ENCODE results near the gene AXIN1. TPM values are rescaled to one million over a fixed set of nuclear protein-coding genes. Genes with fewer than 3 reads are reported as not detected.
A peak's percentile ranks its signal among the peaks of the same experiment; 100 is the strongest.

The AXIN1 gene
- total RNA-seq, 1 donor from 2014 or later: 27.9 TPM

DNA sequence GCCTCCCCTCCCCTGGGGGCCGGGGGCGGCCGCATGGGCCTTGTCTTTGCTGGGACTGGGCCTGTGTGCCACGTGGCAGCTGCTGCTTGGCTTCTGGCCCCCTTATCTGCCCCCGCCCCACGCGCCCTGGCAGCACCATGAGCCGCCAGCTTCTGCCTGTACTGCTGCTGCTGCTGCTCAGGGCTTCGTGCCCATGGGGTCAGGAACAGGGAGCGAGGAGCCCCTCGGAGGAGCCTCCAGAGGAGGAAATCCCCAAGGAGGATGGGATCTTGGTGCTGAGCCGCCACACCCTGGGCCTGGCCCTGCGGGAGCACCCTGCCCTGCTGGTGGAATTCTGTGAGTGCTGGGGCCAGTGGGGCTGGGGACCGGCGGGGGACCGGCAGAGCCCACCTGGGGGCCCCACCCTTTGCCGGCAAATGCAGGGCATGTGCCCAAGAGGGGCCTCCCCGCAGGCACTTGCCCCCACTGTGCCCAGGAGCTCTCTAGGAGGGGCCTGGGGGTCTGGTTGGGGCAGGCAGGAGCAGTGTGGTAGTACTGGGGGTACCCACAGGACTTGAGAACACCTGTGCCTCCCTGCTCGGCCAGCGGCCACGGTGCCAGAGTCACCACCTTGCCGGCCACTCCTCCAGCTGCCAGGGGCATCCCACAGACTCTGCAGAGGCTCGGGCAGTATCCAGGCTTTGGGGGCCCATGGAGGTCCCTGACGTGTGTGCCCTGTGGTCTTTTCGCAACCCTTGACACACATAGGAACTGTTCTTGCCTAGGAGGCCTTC is 69.3 kb downstream of the AXIN1 start, which contains the start of gene PDIA2:
Gene PDIA2, plus strand, starts transcription at position 132 of the 773 bp plus-strand sequence. Its CDS starts 6 bp downstream, at position 138.
- DNase-seq: no peak
- H3K4me3 Mint-ChIP-seq: no peak within 1 kb of the TSS
- H3K36me3 Mint-ChIP-seq (ENCODE audit: low read depth): peaks cover 4% of the 10 kb centered on the region
- no peaks in the 10 kb centered on the region for H3K9me3 Mint-ChIP-seq
- H3K4me1 Mint-ChIP-seq: peaks cover 3% of the 10 kb centered on the region
- intact Hi-C loops (cut with micrococcal nuclease): no loop called here
- H3K27ac Mint-ChIP-seq: no peak within 1 kb of the TSS
- peaks cover 13% of the 10 kb centered on the region for H3K27me3 Mint-ChIP-seq

DNA sequence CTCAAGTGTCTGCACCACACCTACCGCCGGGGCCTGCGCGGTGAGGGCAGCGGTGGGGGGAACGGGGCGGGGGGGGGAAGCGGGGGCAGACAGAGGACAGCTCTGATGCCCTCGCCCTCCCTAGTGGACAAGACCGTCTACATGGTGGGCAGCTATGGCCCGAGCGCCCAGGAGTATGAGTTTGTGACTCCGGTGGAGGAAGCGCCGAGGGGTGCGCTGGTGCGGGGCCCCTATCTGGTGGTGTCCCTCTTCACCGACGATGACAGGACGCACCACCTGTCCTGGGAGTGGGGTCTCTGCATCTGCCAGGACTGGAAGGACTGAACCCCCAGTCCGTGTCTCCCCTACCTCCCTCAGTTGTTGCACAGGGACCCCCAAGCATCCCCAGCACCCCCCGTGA is 70.0 kb downstream of the AXIN1 start:
- Mint-ChIP-seq H3K9me3 (no peaks in the 10 kb centered on the region), H3K36me3 (ENCODE audit: low read depth) (peaks cover 2% of the 10 kb centered on the region), H3K27ac (no peak overlapping the region), H3K4me3 (no peak overlapping the region), H3K27me3 (peaks cover 14% of the 10 kb centered on the region), H3K4me1 (peaks cover 3% of the 10 kb centered on the region)
- no peak for DNase-seq
- intact Hi-C loops (cut with micrococcal nuclease): no loop called here

DNA sequence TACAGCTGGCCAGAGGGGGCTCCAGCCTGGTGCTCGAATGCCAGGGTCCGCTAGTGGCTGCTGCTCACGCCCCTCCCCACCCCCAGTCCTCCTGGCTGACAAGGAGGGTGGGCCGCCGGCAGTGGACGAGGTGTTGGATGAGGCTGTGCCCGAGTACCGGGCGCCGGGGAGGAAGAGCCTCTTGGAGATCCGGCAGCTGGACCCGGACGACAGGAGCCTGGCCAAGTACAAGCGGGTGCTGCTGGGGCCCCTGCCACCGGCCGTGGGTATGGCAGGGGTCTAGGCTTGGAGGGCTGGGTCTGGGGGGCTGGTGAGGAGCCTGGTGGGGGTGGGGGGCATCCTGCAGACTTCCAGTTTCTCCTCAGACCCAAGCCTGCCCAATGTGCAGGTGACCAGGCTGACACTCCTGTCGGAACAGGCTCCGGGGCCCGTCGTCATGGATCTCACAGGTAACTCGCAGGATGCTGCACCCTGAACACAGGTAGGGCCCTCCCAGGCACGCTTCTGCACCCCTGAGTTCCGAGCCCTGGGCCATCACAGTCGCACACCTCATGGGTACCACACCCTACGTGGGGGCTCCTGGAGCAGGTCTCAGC is 70.8 kb downstream of the AXIN1 start:
- no peaks in the 10 kb centered on the region for H3K9me3 Mint-ChIP-seq
- H3K4me1 Mint-ChIP-seq: peaks cover 3% of the 10 kb centered on the region
- peaks cover 2% of the 10 kb centered on the region for H3K36me3 Mint-ChIP-seq (ENCODE audit: low read depth)
- no peak overlapping the region for H3K27ac Mint-ChIP-seq
- no peak overlapping the region for H3K4me3 Mint-ChIP-seq
- DNase-seq: no peak
- peaks cover 21% of the 10 kb centered on the region for H3K27me3 Mint-ChIP-seq
- intact Hi-C loops (cut with micrococcal nuclease): no loop called here

DNA sequence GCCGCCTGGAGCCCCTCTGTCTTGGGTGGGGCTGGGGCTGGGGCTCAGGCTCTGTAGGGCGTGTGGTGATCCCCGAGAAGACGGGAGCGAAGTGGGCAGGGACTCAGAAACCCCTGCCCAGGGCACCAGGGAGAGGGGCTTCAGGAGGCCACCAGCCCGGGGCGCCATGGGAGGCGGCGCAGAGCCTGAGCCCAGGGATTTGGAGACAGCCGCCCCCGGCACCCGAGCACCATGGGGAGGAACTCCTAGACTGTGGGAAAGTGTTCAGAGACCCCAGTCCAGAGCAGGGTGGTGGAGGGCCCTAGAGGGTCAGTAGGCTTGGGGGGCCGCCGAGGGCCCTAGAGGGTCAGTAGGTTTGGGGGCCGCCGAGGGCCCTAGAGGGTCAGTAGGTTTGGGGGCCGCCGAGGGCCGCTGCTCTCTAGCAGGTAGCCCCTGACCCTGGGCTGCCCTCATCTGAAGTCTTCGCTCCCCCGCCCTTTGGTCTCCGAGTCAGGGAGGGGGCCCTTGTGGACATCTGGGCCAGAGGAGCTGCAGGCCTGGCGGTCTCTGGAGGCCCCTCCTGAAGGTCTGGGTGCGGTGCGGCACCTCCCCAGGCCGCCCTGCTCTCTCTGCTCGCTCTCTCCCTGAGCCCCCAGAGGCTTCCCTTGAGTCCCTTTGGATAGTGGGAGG is 71.4 kb downstream of the AXIN1 start:
- intact Hi-C loops (cut with micrococcal nuclease): no loop called here
- no peaks in the 10 kb centered on the region for H3K9me3 Mint-ChIP-seq
- no peak overlapping the region for H3K4me3 Mint-ChIP-seq
- H3K36me3 Mint-ChIP-seq (ENCODE audit: low read depth): no peaks in the 10 kb centered on the region
- H3K27me3 Mint-ChIP-seq: peaks cover 27% of the 10 kb centered on the region
- H3K27ac Mint-ChIP-seq: no peak overlapping the region
- DNase-seq: no peak
- H3K4me1 Mint-ChIP-seq: peaks cover 3% of the 10 kb centered on the region

DNA sequence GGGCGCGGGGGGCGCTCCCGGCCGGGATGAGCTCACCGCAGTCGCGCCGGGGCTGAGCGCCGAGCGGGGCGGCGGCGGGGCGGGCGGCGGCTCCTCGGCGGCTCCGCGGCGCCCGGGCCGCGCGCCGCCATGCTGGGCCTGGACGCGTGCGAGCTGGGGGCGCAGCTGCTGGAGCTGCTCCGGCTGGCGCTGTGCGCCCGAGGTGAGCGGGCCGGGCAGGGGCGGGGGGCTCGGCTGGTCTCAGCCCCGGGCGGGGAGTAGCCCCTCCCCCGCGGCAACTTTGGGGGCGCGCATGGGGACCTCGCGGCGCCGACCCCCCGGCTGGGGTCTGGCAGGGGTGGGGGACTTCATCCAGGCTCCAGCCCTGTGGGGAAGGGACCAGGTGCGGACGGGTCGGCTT is 72.0 kb downstream of the AXIN1 start, which contains the start of gene ARHGDIG:
Gene ARHGDIG, plus strand, starts transcription at position 40 of the 400 bp plus-strand sequence. Its CDS starts 90 bp downstream, at position 130.
- no peaks in the 10 kb centered on the region for H3K36me3 Mint-ChIP-seq (ENCODE audit: low read depth)
- intact Hi-C loops (cut with micrococcal nuclease): no loop called here
- peaks cover 3% of the 10 kb centered on the region for H3K4me1 Mint-ChIP-seq
- no peak for DNase-seq
- H3K27ac Mint-ChIP-seq: no peak within 1 kb of the TSS
- no peaks in the 10 kb centered on the region for H3K9me3 Mint-ChIP-seq
- H3K27me3 Mint-ChIP-seq: peaks cover 27% of the 10 kb centered on the region
- no peak within 1 kb of the TSS for H3K4me3 Mint-ChIP-seq

DNA sequence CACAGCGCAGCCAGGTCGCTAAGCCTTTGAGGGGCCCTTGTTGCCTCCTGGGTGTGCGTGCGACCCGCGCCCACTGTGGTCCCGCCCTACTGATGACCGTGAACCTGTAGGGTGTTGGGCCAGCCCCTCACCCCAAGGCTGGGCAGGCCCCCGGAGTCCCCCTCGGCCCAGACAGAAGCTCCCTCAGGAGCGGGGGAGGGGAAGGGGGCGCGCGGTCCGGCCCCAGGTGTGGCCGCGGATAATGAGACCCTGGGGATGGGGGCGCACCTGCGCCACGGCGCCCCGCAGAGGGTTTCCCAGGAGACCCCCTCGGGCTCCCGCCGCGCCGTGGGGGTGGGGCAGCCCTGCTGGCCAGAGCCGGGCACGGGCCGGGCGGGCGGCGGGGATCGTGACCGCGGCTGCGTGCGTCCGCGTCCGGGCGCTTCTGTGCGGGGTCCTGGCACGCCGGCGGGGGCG is 72.5 kb downstream of the AXIN1 start:
- Mint-ChIP-seq H3K36me3 (ENCODE audit: low read depth) (no peaks in the 10 kb centered on the region), H3K9me3 (no peaks in the 10 kb centered on the region), H3K4me1 (peaks cover 3% of the 10 kb centered on the region), H3K4me3 (no peak overlapping the region), H3K27ac (no peak overlapping the region), H3K27me3 (peaks cover 29% of the 10 kb centered on the region)
- no peak for DNase-seq
- intact Hi-C loops (cut with micrococcal nuclease): no loop called here

DNA sequence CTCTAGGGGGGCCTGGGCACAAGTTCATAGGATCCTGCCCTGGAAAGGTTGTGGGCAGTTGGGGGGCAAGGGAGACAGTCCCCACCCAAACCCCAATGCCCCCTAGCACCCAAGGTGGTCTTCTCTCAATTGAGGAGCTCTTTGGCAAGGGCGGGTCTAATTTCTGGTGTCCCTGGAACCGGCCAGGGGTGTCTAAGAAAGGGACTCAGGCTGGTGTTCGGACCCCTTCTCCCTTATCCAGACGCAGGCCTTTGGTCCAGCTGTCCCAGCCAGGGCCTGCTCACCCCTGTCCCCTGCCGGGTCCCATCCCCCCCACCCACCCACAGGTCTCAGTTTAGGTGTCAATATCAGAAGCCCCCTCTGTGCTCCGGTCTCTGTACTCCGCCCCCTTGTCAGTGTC is 73.0 kb downstream of the AXIN1 start:
- peaks cover 29% of the 10 kb centered on the region for H3K27me3 Mint-ChIP-seq
- H3K4me1 Mint-ChIP-seq: peaks cover 3% of the 10 kb centered on the region
- intact Hi-C loops (cut with micrococcal nuclease): no loop called here
- H3K9me3 Mint-ChIP-seq: no peaks in the 10 kb centered on the region
- H3K27ac Mint-ChIP-seq: no peak overlapping the region
- H3K36me3 Mint-ChIP-seq (ENCODE audit: low read depth): no peaks in the 10 kb centered on the region
- H3K4me3 Mint-ChIP-seq: no peak overlapping the region
- no peak for DNase-seq

DNA sequence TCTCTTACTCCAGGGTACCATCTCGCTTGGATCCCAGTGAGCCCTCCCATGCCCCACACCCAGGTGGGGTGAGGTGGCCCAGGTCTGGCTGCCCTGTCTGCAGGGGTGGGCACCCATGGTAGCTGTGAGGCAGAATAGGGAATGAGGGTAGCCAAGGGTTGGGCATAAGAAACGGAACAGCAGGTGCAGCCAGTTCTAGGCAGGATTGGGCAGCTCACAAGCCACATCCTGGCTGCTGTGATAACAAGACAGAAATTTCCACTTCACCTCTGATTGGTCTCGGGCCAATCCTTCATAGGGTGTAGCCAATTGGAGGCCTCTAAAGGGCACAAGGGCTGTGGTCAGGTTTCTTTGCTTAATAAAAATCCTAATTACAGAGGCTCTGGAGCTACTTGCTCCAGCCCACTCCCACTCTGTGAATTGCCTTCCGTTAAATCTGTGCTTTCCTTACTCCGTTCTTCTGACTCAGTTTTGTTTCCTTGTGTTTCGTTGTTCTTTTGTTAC is 73.6 kb downstream of the AXIN1 start:
- Mint-ChIP-seq H3K4me1 (peaks cover 3% of the 10 kb centered on the region), H3K9me3 (no peaks in the 10 kb centered on the region), H3K27me3 (peaks cover 29% of the 10 kb centered on the region), H3K27ac (no peak overlapping the region), H3K4me3 (no peak overlapping the region), H3K36me3 (ENCODE audit: low read depth) (no peaks in the 10 kb centered on the region)
- intact Hi-C loops (cut with micrococcal nuclease): no loop called here
- DNase-seq: peak; percentile 82

DNA sequence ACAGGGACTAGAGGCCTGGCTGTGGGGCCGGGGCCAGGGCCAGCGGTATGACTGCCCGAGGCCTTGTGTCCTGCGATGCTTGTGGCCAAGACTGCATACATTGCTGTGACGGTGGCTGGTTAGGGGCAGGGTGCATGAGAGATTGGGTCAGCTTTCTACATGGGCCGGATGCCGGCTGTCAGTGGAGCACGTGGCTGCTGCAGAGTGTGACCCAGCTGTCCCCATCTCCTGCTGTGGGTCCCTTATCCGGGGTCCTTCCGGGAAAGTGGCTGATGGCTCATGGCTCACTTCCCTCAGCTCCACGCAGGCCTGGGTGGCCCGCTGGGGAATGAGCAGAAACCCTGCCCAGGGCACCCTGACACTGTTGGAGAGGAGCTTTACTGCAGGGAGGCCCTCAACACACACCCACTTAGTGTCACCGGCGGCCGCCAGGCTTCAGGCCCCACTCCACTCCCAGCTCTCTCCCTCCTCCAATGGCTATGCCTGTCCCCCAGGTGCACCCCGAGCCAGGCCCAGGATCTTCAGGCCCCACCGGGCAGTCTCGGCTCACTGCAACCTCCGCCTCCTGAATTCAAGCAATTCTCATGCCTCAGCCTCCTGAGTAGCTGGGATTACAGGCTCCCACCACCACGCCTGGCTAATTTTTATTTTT is 76.0 kb downstream of the AXIN1 start:
- Mint-ChIP-seq H3K27me3 (peaks cover 29% of the 10 kb centered on the region), H3K9me3 (no peaks in the 10 kb centered on the region), H3K4me1 (peaks cover 3% of the 10 kb centered on the region), H3K4me3 (peak overlapping the region; percentile 58), H3K27ac (no peak overlapping the region), H3K36me3 (ENCODE audit: low read depth) (no peaks in the 10 kb centered on the region)
- intact Hi-C loops (cut with micrococcal nuclease): loop anchor here (2.0 kb wide), 1 partner anchor 42 kb away; the partner anchor contains the start of gene FAM234A
- DNase-seq: no peak

DNA sequence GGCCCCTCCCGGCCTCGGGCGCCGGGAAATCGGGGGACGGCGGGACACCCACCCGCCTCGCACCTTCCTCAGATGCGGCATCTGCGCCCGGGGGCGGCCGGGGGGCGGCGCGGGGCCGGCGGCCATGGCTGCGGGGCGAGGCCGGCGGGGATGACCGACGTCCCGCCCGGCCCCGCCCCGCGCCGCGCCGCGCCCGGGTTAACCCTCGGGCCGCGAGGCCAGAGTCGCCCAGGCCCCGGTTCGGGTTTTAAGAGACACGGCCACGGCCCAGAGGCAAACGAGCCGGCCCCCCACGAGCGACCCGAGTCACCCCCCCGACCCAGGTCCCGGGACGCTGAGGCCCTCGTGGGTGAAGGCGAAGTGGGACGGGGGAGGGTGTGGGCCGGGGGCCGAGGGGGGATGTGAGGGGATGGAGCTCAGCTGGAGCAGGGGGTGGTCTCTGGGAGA is 76.7 kb downstream of the AXIN1 start, which contains the start of gene RGS11:
Gene RGS11, minus strand, starts transcription at position 159 of the 447 bp plus-strand sequence. Its CDS starts 33 bp downstream, at position 126.
- Mint-ChIP-seq H3K4me1 (peaks cover 3% of the 10 kb centered on the region), H3K9me3 (no peaks in the 10 kb centered on the region), H3K4me3 (peak within 1 kb of the TSS; percentile 58), H3K27me3 (peaks cover 25% of the 10 kb centered on the region), H3K27ac (no peak within 1 kb of the TSS), H3K36me3 (ENCODE audit: low read depth) (no peaks in the 10 kb centered on the region)
- no peak for DNase-seq
- intact Hi-C loops (cut with micrococcal nuclease): loop anchor here (2.0 kb wide), 1 partner anchor 41 kb away; the partner anchor contains the start of gene FAM234A

DNA sequence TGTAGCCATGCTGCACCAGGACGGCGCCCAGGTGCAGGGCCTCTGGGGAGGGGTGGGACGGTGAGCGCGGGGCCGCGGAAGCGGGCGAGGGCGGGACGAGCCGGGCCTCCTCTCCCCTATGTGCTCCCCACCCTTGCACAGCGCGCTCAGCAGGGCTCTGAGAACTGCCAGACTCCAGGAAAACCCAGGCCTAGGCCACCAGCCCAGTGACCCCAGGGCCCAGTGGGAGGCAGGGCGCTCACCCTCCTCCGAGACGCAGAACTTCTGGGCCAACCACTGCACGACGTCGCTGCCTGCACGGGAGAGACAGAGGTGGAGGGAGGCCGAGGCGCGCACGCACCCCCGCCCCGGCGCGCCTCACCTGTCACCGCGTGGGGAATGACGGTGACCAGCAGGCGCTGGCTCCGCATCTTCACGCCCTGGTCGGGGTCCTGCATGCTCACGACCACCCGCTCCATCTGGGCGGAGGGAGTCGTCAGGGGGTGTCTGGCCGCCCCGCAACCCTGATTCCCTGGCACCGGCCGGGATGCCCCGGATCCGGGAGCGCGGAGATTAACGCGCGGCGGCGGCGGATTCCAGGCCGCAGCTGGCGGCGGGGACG is 77.4 kb downstream of the AXIN1 start:
- Mint-ChIP-seq H3K4me1 (peaks cover 3% of the 10 kb centered on the region), H3K4me3 (peak overlapping the region; percentile 45), H3K9me3 (no peaks in the 10 kb centered on the region), H3K36me3 (ENCODE audit: low read depth) (no peaks in the 10 kb centered on the region), H3K27me3 (peaks cover 25% of the 10 kb centered on the region), H3K27ac (no peak overlapping the region)
- no peak for DNase-seq
- intact Hi-C loops (cut with micrococcal nuclease): no loop called here

DNA sequence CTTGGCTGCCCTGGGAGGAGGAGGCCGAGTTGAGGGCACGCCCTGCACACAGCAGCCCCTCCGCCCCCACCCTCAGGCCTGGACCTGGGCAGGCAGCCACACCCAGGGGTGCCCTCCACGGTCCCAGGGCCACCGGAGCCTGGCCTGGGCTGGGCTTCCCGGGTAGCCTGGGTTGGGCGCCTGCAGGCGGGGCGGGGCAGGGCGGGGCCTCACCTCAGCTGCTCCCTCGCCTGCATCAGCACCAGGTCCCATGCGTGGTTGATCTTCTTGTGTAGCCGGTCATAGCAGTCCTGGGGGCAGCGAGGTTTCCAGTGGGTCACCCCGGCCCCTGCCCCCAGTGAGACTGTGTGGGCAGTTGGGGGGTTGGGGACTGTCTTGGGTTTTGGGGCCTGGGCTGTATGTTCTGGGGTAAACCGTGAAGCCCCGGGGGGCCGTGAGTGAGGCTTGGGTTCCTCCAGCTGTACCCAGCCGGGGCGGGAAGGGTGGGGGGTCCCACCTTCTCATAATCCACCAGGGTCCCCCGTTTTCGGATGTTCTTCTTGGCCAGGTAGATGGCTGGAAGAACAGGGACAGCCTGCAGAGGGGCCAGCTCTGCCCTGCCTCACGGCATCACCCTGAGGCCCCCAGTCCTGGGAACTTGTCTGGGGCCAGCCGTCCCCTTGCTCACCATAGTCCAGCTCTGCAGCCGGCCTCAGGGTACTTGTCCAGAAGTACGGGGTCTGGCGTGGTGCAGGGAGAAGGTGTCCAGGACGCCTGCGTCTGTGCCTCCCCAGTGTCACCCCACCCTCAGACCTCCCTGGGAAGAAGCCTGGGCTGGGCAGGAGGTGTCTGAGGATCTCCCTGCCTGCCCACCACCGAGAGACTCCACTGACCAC is 78.7 kb downstream of the AXIN1 start:
- Mint-ChIP-seq H3K4me1 (no peaks in the 10 kb centered on the region), H3K27me3 (peaks cover 21% of the 10 kb centered on the region), H3K4me3 (no peak overlapping the region), H3K9me3 (no peaks in the 10 kb centered on the region), H3K36me3 (ENCODE audit: low read depth) (no peaks in the 10 kb centered on the region), H3K27ac (no peak overlapping the region)
- intact Hi-C loops (cut with micrococcal nuclease): no loop called here
- DNase-seq: no peak
